ENCODE data around the gene GPR26.

GPR26 gene

DNA sequence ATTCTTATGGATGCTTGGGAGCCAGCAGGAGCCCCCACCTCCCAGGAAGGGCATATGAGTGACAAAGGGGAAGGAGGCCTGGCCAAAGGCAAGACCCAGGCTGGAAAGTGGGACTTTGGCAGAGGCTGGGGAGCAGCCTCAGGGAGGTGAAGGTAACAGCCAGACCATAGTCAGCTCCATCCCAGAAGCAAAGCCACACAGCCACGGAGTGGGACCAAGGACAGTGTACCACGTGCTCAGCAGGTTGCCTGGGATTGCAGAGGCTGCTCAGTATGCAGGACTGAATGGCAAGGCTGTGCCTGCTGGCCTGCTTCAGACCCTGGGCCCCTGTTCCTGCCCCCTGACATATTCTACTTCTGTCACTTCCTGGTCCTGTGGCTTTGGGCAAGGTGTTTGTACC lies 17.6 kb upstream of the GPR26 start:
- no peak for FAIRE-seq

DNA sequence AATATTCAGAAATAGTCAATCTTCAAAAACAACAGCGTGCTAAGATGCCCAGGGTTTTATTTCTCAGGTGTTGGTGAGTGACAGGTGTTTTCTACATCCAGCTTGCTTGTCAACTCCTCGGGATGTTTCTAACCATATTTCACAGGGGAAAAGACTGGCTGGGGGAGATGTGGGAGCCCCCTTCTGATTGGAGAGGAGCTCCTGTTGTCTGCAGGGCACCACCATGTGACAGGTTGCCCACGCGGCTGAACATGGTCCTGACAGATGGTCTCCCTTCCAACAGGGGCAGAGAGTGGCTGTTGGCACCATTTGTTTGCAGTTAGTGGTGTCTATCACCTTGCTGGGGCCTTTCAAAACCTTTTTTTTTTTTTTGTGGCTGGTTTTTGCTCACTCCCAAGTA lies 16.5 kb upstream of the GPR26 start:
- no peak for FAIRE-seq

DNA sequence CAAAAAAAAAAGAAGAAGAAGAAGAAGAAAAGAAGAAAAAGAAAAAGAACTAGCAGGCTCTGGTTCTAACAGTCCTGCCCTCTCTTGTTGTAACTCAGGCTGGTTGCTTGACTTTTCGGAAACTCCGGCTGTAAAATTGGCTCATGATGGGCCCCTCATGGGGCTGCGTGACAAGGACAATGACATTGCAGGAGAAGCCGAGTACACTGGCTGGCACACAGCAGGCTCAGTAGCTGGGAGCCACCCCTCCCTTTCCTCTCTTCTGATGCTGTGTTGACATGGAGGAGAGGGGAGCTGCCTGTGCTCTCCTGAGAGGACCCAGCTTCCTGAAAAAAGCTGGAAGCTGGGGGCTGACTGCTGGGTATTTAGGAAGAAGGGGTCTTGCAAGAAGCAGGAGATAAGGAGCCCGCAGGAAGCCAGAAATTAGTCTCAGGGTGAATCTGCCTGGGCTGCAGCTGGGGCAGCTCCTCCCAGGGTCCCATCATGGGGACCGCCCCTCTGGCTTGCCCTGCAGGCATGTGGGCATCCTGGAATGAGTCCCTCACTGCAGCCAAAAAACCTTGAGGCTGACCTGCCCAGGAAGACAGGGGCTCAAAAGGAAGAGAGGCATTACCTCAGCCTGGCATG lies 14.6 kb upstream of the GPR26 start:
- no peak for FAIRE-seq

DNA sequence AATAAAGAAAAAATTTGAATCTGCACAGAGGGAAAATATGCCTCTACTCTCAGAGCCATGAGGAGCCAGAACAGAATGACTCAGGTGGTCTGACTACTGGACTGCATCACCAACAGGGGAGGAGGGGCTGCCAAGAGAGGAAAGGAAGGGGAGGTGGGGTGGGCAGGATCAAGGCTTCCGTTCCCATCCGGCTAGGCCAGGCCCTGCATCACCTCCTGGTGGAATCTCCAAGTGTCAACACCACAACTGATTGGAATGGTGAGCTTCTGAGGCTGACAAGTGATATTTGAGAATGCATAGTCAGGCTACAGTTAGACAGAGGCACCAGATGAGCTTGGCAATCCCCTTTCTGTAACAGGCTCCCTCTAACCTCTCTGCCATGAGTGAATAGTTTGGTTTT lies 10.4 kb upstream of the GPR26 start:
- FAIRE-seq = no peak

DNA sequence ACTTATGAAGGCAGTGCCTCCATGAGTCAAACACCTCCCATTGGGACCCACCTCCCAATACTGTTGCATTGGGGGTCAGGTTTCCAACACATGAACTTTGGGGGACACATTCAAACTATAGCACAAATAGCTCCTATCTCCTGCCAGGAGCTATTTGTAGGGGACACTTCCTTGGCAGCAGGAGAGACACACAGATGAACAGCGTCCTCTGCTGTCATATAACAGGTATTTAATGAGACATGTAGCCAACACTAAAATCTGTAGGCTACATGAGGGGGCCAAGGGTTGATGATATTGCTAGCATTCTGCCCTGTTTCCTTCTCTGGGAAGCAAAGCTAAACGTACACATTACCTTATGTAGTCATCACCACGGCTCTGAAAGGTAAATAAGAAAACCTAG lies 2.6 kb upstream of the GPR26 start:
- no peak for FAIRE-seq

DNA sequence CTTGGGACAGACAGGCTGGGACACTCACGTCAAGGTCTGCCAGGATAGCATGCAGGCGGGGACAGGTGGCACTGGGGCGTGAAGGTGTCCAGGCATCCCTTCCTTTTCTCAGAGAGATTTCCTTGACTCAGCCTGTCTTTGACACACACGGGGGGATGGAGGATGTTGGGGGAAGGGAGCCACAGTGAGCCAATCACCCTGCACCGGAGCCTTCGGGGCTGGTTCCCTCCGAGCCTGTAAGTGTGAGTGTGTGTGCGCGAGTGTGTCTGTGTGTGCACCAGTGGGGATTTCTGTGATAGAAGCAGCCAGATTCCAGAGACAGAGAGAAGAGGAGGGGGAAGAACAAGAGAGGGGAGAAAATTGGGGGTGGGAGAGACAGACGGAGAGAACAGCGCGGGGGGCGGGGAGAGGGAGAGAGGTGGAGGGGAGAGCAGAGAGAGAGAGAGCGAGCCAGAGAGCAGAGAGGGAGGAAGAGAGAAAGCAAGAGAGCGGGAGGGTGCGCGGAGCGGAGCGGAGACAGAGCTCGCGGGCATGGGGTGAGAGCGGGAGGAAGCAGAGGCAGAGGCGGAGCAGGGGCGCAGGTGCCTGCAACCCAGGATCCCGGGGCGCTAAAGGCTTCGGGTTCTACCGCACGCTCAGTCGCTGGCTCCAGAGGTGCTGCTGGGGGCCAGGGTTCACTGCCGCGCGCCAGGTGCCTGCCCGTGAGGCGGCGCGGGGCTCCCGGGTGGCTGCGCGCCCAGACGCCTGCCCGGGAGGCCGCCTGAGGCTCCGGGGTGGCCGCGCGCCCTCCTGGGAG lies 466 bp upstream of the GPR26 start:
- no peak for FAIRE-seq

DNA sequence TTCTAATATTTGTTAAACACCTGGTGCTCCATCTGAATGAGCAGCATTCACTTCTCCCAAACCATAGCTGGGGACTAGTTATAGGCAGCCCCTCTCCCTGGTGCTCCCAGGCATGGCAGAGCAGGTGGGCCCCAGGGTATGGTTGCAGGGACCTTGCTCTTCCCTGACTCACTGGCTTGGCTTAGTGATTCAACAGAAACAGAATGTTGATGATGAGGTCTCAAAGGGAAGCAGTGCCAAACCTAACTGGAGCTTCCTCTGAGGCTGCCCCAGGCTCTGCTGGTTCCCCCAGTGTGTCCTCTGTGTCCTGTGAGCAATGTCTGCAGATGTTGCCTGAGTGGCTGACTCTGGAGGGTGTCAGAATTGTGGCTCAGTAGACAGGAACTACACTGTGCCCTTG lies 3.7 kb downstream of the GPR26 start:
- no peak for FAIRE-seq

DNA sequence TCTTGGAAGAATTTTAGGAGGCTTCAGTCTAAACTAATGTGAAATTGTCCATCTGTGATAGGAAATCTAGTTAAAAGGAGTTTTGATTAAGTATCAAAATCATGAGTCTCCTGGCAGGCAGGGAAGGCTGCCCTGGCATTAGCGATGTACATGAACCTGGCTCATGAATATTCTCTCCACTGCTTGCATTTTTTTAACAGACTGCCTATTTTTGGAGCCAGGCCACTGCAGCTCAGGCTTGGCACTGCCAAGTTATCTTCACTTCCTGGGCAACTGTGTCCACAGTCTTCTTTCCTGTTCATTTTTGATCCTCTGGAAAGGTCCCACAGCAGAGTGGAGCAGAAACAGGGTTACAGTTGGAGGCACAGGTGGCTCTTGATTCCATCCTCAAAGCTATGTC lies 7.0 kb downstream of the GPR26 start:
- no peak for FAIRE-seq

DNA sequence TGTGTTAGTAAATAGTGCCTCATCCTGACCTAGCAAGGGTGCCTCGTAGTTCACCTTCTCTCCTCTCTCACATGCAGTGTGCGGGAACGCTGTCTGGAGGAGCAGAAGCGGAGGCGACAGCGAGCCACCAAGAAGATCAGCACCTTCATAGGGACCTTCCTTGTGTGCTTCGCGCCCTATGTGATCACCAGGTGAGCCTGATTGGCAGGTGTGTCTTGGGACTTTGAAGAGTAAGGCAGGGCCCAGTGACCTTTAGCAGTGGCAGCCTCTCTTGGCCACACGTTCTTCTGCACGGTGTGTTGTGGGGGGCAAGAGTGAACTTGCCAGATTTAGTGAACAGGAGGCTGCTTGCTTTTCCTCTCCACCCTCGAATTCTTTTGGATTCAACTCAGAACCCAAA lies 8.6 kb downstream of the GPR26 start:
- FAIRE-seq = no peak

DNA sequence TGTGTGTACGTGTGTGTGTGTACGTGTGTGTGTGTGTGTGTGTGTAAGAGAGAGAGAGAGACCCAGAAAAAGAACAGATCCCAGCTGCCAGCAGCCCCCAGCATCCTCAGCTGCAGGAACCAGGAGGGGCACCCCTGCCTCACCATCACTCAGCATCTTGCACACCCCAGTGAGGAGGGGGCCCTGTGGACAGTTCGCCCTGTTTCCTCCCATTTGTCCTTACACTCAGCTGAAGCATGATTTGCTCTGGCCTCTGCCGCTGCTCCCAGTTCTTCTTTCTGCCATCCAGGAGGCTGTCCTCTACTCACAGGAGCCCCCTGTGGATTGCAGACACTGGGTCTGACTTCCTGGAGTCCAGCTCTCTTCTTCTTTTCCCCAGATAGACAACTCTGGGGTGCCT lies 9.7 kb downstream of the GPR26 start:
- FAIRE-seq = no peak

DNA sequence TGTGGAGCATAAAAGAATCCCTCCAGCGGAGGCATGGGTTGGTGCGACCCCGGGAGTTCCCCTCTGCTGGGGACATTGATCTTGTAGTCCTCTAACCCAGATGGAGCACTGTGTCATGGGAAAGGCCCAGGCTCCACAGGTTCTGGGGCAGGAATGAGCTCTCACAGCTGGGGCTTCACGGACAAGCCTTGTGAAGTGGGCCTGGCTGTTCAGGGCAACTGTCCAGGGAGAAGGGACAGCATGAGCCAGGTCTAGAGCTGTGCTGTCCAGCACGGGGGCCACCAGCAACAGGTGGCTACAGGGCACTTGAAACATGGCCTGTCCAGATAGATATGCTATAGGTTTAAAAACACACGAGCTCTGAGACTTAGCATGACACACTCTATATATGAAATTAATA lies 11.4 kb downstream of the GPR26 start:
- no peak for FAIRE-seq

DNA sequence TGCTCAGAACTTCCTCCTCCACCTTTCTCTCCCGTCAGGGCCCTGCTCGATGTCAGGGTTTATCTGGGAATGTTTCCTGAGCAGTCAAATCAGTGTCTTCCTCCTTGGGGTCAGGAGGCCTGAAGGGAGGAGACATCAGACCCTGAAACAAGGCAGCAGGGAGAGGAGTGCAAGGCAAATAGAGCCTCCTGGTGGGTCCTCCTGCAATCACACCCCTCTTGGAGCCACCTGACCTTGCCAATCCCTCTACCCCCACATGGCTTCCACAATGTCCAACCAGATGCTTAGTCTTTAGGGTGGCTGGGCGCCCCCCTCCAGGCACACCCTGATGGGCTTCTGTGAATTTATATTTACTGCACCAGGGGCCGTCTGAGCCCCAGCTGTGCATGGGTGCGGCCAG lies 12.2 kb downstream of the GPR26 start:
- no peak for FAIRE-seq

DNA sequence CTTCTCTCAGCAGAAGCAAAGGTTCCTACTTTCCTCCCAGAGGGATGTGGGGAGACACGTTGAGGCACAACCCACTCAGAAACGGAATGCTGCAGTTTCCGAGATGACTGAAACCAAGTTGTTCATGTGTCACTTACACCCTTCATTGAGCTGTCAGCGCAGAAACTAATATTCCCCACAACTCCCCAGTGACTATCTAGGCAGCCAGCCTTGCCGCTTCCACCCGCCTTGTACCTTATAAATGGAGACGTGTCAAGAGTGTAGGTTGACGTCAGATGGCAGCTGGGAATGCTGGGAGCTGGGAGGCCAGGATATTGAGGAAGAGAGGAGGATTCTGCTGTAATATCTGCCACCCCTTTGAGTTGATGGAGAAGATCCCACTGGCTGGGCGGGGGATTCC lies 15.1 kb downstream of the GPR26 start:
- FAIRE-seq = no peak

DNA sequence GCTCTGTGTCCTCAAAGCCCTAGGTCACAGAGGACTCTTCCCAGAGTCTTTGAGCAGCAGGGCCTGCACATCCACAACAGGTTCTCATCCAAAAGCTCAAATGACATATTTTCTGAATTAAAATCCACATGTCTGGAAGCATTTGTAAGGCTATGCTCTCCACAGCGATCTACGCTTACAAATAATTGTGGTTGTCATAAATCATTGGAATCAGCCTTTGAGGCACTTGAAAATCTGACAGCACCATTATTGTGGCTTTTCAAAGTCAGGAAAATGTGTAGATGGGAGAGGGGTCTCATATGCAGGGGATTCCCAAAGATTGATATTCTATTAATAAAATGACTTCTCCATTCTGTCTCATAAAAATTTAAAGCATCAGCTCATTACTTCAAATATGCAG lies 16.3 kb downstream of the GPR26 start:
- no peak for FAIRE-seq

DNA sequence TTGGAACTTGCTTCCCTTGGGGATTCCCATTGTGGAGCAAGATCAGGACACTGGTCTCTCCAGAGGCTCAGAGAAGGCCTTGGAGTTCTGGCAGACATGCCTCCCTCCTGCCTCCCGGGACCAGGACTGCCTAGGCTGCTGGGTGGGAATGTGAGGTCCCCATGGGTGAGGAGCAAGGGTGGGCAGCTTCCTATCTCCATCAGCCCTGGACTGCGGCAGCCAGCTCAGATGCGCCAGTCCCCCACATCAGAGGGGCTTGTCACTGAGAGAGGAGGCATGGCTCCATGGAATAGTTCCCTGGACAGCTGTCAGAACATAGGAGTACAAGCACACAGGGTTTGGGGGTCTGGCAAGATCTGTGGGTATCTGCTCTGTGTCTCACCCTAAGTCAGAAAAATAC lies 17.3 kb downstream of the GPR26 start:
- no peak for FAIRE-seq

DNA sequence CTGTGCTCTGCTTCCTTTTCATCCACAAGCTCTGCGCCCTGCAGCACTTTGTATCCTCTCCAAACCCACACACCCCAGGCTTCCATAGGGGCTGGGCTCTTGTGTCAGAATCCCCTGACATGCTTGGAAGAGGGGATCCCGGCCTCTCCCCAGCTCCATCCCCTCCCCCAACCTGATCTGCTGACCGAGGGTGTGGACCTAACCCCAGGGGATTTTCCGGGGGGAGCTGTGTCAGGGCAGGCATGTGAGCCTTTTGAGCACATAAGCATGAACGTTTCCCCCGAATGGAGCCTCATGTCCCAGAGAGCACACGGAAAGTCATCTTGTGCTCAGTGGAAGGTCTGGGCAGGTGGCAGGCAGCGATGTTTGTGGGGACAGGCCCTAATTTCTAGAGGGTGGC lies 17.7 kb downstream of the GPR26 start:
- FAIRE-seq = no peak

DNA sequence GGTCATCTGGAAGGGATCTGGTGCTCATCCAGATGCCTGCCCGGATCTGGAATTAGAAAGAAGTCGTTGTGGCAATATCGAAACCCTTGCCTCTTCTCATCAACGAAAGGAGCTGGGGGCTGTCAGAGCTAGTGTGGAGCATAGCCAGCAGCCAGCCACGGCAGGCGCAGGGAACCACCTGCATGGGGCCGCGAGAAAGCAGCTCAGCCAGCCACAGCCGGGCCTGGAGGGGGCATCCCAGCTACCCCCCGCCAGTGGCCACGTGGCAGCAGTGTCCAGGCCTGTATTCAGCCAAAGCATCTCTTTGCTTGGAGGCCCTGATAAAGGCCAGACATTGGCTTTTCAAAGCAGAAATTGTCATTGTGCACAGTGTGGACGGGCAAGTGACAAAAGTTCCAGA lies 19.1 kb downstream of the GPR26 start:
- FAIRE-seq = no peak

DNA sequence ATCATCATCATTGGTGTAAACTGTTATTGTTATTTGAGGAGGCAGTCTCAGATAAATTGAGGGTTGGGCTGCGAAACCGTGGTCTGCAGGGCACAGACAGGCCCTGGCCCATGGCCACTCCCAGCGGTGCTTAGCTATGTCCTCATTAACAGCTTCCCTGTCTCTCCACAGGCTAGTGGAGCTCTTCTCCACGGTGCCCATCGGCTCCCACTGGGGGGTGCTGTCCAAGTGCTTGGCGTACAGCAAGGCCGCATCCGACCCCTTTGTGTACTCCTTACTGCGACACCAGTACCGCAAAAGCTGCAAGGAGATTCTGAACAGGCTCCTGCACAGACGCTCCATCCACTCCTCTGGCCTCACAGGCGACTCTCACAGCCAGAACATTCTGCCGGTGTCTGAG lies 21.6 kb downstream of the GPR26 start:
- FAIRE-seq = no peak

DNA sequence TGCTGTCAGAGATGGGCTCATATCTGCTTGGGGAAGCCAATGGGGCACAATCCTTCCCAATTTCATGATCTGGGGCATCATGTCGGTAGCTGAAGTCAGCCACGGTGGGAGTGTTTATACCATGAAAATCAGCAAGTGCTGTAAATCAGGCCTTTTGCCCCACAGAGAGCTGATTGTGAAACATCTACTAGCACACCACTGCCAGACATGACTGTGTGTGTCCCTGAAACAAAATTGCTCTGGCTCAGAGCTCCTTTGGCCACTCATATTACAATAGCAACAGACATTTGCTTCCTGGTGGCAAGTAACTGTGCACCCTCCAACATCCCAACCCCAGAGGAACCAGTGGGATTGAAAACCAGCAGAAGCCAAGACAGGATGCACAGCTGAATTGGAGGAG lies 23.7 kb downstream of the GPR26 start:
- FAIRE-seq = no peak

DNA sequence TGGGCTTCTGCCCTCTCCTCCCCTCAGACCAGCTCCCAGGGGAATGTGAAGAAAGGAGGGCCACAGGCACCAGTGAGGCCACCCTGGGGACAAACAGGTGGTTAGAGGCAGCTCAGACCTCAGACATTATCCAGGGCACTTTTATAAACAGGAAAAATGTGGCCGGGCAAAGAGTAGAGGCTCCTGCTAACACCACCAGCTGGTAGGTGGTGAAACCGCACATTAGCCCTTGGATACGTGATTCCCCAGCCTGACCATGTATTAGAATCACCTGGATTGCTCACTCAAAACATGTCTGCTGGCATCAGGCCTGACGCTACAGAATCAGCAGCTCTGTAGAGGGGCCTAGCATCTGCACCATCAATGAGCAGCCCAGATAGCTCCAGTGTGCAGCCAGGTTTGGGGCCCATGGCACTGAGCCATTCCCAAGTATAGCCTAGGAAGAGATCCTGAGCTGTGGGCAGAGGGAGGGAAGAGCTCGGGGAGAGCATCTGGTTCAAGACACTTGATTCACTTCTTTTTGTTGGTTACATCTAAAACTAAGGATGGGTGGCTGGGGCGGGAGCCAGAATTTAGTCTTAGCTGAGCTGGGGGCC lies 37.1 kb downstream of the GPR26 start:
- FAIRE-seq = no peak

DNA sequence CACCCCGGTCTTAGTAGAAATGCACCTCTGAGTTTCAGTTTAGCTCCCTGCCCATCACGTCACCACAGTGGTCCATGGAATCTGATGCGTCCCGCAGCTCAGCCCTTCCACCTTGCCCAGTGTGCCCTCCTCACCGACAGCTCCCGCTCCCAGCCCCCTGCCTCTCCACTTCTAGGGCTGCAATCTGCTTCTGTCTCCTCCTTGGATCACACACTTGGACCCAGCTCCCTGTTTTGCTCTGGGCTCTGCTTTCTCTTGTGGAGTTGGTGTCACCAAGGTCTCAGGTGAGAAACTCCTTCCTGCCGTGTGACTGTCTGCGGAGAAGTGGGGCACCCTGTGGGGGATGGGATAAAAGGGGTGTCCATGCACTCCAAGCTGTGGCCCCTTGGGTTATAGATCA lies 37.9 kb downstream of the GPR26 start:
- no peak for FAIRE-seq

DNA sequence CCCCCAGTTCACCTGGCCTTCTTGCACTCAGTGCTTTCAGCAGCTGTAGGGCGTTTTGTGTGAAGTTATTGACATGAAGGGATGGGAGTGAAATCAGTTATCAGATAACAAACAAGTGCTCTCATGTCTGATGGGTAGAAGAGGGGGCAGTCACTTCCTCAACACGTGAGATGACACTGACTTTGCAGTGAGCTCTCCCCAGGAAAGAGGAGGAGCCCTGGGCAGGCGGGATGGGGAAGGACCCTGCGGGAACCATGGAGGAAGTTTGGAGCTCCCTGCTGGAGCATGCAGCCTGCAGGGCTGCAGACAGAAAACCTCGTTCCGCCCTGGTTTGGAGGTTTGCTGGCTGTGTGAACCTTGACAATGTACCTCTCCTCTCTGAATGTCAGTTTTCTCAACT lies 38.7 kb downstream of the GPR26 start:
- FAIRE-seq = no peak

DNA sequence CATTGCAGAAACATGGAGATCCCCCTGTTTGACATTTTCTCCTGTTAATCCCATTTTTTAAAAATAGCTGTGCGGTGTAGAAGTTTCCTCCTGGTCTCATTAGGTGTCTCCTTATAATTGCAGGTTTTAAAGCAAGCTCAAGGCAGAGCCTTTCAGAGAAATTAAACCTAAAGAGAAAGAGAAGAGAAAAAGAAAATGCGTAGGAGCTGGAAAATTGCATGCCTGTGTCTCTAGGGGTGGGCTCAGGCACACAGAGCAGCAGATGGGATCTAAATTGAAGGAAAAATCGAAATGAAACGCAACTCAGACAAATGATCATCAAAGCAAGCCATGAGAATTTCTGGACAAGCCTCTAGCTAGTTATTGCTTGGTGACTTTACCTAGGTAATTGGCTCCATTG lies 40.1 kb downstream of the GPR26 start:
- no peak for FAIRE-seq

DNA sequence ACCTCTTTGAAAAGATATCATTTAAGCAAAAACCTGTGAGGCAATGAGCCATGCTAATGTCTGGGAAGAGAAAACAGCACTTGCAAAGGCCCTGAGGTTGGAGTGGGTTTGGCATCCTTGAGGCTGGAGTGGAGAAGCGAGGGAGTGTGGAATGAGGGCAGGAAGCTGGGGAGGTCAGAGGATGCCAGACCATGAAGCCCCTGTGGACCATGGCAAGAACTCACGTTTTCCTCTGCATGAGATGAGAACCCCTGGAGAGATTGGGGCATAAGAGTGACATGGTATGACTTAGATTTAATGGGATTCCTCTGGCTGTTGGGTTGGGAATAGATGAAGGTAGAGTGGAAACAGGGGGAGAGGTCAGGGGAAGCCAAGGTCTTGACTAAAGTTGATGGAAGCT lies 49.4 kb downstream of the GPR26 start:
- FAIRE-seq = no peak

DNA sequence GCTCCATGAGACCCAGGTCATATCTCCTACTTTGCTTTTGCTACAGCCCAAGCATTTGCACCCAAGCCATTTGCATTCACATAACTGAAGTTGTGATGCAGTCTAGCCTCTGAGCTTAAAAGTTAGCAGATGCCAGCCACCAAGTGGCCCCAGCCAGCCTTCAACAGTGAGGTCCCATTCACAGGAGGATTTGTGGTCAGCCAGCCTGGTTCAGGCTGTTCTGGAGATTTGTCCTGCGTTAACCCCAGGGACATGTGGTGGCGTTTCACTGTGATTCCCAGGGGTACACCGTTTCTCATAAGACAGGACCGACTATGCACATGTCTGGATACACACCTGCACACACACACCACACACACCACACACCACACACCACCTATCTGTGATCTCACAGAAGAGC lies 51.2 kb downstream of the GPR26 start:
- no peak for FAIRE-seq

All from islet of Langerhans (tissue), 1 donor.